GM18517 (cell line): Measurements from ENCODE around the gene ZFR.

Experiments used
- ATAC-seq: cut with Tn5 transposase; IDR thresholded peaks from one replicate; pipeline ENCODE4 v1.9.1; 2021; ENCODE audit warnings: mild to moderate bottlenecking, moderate library complexity; ENCODE audit not compliant: unreplicated experiment

The ZFR gene

GRCh38 chr5:32365623-32366022 lies 78.9 kb downstream of the ZFR start:
- ATAC-seq, result no peak

DNA sequence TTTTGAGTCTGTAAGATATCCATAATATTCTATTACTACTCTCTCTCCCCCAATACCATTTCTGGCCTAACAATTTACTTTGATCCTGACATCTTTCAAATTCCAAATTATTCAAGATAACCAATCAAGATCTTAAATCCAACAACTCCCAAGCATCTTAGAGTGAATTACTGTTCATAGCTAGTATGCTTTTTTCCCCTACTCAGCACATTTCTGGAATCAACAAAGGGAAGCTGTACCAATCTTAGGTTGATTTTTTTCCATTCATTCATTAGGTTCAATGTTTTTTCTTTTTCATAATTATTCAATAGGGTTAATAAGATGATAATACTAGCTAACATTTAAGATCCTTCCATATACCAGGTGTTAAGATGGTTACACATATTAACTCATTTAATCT lies 81.5 kb downstream of the ZFR start:
- ATAC-seq, result no peak

- ATAC-seq, result no peak
Observed at GRCh38 chr5:32362527-32362926, 82.0 kb downstream of the ZFR start.

DNA sequence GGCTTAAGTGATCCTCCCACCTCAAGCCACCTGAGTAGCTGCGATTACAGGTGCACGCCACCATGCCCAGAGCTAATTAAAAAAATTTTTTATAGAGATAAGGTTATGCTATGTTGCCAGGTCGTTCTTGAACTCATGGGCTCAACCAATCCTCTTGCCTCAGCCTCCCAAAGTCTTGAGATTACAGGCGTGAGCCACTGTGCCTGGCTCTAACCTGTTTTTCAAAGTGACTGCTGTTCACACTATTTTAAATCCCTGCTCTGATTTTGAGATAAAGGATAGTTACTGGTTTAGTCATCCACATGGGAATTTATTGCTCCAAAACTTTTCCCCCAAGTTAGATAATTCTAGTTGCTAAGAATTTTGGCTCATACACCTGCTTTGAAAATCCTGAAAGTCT lies 83.6 kb downstream of the ZFR start:
- ATAC-seq, result no peak

DNA sequence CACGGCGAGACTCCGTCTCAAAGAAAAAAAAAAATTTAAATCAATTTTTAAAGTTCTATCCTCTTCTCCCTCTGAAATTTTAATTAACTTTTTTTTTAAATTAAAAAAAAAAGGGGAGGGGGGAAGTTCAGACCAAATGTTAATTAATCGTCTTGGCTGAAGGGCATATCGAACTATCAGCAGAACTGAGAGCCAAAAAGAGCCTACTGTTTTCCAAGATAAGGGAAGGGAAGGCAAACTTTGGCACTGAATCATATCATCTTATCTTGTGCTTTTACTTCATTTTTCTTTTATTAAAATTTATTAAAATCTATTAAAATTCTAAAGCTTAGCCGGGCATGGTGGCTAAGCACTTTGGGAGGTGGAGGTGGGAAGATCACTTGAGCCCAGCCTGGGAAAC lies 85.9 kb downstream of the ZFR start:
- no peak for ATAC-seq

GRCh38 chr5:32357658-32358057 lies 86.9 kb downstream of the ZFR start:
- ATAC-seq, result no peak

GRCh38 chr5:32355686-32356085 lies 88.9 kb downstream of the ZFR start:
- ATAC-seq, result no peak

GRCh38 chr5:32353420-32353819 lies 91.1 kb downstream of the ZFR start:
- no peak for ATAC-seq

DNA sequence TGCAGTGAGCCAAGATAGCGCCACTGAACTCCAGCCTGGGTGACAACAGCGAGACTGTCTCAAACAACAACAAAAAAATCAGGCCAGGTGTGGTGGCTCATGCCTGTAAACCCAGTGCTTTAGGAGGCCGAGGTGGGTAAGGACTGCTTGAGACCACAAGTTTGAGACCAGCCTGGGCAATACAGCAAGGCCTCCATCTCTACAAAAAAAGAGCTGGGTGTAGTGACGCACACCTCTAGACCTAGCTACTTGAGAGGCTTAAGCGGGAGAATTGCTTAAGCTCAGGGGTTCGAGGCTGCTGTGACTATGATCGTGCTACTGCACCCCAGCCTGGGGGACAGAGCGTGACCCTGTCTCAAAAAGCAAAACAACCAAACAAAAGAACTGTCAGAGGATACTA lies 91.9 kb downstream of the ZFR start:
- ATAC-seq, result no peak

DNA sequence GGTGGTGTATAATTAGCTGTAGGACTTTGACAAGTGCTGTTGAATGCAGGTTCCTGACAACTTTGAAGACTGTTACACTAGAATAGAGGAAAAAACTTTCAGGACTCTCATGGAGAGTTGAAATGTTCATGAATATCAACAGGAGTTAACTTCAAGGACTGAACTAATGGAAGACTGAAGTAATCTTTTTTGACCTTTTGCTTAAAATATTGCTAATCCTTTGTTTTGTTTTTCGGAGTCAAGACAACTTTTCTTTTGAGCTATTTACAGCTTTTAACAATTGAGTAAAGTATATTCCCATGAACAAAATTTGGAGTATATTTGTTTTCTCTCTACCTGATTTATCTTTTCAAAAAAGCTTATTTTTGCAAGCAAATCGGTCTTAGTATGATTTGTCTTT lies 97.7 kb downstream of the ZFR start:
- no peak for ATAC-seq

GRCh38 chr5:32343058-32343672 lies 101.4 kb downstream of the ZFR start:
- ATAC-seq, result no peak

- ATAC-seq, result no peak
Observed at GRCh38 chr5:32342656-32343055, 101.9 kb downstream of the ZFR start.

DNA sequence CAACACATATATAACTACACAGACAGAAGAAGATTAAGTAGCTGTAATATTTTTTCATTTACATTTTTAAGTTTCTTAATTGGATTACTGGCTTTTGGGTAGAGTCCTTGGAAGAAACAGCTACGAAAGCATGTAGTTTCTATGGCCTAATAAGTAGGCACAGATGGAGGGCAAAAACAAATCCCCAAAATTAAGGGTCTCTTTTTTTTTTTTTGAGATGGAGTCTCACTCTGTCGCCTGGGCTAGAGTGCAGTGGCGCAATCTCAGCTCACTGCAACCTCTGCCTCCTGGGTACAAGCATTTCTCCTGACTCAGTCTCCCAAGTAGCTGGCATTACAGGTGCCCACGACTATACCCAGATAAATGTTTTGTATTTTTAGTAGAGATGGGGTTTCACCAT lies 104.7 kb downstream of the ZFR start:
- no peak for ATAC-seq

- ATAC-seq, result no peak
Observed at GRCh38 chr5:32339198-32339597, 105.3 kb downstream of the ZFR start.

- no peak for ATAC-seq
Observed at GRCh38 chr5:32332966-32333365, 111.6 kb downstream of the ZFR start.

DNA sequence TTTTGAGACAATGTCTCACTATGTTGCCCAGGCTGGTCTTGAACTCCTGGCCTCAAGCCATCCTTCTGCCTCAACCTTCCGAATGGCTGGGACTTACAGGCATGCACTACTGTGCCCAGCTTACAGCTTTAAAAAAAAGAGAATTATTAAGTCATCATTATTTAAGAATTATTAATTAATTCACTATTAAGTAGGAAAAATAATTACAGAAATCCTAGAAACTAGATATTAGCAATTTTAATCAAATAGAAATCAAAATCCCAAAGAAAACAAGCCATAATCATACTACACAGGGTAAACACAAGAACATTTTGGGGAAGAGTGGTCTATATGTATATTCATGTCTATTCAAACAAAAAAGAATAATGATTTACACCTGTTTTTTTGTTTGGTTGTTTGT lies 112.2 kb downstream of the ZFR start:
- no peak for ATAC-seq

GRCh38 chr5:32331935-32332274 lies 112.6 kb downstream of the ZFR start:
- no peak for ATAC-seq

GRCh38 chr5:32331217-32331934 lies 113.2 kb downstream of the ZFR start:
- ATAC-seq, result no peak

DNA sequence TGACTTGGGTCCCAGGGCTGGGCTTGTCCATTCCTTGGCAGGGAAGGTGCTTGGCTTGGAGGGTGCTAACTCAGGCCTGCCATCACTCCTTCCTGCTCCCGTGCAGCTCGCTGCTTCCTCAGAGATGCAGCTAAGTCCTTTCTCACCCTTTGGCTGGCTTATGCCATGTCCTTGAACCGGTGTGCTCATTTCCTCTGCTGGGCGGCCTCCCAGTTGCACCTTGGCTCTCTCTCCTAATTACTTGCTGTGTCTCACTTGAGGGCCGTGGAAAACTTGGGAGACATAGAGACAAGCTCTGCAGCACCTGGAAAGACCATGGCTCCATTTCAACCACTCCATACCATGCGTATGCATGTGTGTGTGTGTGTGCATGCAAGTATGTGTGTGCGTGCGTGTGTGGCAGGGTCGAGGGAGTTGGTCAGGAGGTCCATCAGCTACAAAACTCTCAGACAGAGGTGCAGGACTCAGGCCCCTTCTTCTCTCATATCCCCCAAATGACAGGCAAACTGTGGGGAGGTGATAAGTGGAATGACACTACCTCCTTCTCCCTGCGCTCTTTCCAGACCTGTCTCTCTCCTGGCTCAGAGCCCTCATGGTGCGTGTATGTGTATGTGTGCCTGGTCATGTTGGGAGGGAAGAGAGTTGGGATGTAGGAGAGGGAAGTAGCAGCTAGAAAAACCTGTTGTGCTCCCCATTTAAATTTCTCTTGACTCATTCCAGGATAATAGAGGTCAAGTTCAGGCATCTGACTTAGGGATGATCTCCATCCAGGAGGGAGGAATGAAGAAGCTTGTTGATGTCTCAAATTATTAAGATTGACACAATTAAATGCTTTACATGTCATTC lies 114.2 kb downstream of the ZFR start:
- ATAC-seq, result no peak

- peak; percentile 70 for ATAC-seq
Observed at GRCh38 chr5:32329395-32329834, 115.1 kb downstream of the ZFR start.

DNA sequence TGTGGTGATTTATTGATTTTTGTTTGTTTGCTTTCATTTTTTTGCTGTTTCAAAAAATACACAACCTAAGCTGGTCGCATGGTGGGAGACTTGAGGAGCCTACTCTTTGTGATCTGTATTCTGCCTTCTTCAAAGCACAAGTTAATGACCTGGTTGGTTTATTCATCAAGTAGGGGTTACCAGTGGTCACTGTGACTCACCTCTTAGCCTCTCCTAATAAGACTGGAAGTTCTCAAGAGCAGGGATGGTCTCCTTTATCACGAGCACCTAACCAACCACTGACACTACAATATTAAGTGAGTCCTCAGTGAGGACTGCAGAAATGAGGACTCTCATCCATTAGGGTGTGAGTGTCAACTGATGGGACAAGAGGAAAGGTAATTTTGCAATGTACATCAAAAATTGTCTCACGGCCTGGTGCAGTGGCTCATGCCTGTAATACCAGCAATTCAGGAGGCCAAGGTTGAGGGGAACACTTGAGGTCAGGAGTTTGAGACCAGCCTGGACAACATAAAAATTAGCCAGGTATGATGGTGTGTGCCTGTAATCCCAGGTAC lies 118.2 kb downstream of the ZFR start:
- ATAC-seq, result no peak

DNA sequence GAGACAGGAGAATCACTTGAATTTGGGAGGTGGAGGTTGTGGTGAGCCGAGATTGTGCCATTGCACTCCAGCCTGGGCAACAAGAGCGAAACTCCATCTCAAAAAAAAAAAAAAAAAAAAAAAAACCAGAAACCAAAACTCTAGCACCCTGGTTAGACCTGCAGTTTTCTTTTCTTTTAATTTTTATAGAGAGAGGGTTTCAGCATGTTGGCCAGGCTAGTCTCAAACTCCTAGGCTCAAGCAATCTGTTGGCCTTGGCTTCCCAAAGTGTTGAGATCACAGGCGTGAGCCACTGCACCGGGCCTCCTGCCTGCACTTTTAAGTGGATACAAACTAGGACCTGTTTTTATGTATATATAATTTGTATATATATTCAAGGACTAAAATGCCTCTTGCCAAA lies 118.9 kb downstream of the ZFR start:
- no peak for ATAC-seq
